NCI-H2227 treated with DMSO at 0.1 percent for 48 hours (cell line): ENCODE measurements around the gene C4orf50.
"Not testable (repeated sequence)": the region's sequence is repeated elsewhere in the genome, so short reads cannot be mapped to it uniquely, and the experiment has no call there.

Source experiments
- DNase-seq: peaks from one replicate; lab custom pipeline; 2025; lab: John Stamatoyannopoulos, UW

The C4orf50 gene

DNA sequence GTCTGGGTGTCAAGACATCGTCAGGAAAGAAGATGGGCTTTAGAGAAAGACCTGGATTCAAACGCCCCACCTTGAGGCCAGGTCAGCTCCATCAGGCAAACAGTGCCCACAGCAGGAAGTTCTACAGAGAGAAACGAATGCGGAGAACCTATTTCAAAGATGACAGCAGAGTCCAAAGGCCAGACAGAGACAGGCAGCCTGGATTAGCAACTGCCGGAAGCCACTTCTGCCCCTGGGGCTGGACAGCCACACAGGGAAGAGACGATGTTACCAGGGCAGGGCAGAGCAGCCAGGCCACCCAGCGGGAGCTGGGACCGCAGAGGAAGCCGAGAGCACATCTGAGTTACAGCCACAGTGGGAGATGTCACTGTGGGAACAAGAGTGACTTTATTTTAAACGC lies 1.2 kb downstream of the C4orf50 start:
- DNase-seq = no peak

DNA sequence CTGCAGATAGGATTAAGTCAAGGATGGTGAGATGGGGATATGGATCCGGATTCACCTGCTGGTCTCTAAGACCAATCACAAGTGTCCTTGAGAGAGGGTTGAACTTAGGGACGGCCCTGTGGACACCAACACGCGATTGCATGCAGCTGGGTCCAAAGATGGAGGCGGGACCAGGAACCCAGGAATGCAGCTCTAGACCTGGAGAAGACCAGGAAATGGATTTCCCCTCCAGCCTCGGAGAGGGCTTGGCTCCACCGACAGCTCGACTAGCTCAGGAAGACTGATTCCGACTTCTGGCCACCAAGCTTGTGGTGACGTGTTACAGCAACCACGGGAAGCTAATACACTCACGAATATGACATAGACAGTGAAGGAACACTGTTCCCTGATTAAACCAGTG lies 4.7 kb downstream of the C4orf50 start:
- DNase-seq = no peak

DNA sequence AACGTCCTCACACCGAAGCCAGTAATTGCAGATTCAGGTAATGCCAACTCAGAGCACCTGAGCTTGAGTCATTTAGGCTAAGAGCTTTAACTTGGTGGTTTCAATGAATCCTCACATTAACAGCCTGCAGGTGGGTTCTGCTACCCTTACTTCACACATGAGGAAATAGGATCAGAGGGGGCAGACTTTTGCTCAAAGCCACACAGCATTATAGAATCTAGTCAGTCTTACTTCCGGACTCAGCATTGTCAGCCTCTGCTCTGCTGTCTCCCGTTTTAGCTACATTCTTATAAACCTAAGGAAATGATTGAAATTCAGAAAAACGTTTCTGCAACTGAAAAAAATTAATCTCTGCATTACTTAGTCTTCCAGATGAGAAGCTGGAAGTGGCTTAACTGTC lies 6.0 kb downstream of the C4orf50 start:
- no peak for DNase-seq

DNA sequence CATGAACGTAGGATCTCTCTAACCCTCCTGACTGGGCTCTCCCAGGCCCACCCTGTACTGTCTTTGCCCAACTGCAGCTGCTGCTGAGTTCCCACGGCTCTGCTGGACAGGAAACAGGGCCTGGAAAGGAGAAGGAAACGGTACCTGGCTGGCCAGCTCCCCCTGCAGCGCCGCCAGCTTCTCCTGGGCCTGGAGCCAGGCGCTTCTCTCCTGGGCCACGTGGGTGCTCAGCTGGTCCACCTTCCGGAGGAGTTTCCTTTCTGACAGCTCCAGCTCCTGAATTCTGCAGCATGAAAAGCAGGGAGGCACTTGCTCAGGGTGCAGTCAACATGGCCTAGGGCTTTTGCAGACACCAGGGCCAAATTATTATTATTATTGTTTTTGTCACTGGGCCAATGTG lies 6.5 kb downstream of the C4orf50 start:
- DNase-seq = no peak

DNA sequence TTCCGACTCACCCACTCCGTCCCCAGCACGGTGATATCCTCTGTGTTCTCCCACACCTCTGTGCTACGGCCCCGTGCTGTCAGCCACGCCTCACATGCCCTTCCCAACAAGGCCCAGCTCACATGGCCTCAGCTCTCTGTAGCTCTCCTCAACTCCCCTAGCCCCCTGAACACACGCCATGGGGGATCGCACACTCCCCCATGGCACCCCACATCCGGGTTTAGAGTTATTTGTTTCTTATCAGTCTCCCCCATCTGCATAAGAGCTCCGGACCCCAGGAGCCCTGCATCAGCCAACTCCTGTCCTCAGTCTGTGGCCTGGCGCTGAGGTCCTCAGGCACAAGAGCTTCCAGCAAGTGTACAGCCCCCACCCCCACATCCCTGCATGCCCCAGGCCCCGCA lies 7.0 kb downstream of the C4orf50 start:
- no peak for DNase-seq

DNA sequence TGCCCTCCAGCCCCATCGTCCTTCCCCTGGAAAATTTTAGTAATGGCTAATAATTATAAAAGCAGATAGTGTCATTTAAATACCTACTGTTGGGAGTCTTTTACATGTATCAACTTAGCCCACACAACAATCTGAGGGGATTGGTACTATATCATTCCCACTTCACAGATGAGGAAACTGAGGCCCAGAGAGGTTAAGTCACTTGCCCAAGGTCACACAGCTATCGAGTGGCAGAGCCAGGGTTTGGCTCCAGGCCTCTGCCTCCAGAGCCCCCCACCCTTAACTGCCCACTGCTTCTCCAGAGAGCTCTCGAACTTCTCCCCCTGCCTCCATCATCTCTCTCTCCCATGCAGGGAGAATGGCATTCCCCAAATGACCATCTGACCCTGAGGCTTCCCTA lies 7.4 kb downstream of the C4orf50 start:
- no peak for DNase-seq

DNA sequence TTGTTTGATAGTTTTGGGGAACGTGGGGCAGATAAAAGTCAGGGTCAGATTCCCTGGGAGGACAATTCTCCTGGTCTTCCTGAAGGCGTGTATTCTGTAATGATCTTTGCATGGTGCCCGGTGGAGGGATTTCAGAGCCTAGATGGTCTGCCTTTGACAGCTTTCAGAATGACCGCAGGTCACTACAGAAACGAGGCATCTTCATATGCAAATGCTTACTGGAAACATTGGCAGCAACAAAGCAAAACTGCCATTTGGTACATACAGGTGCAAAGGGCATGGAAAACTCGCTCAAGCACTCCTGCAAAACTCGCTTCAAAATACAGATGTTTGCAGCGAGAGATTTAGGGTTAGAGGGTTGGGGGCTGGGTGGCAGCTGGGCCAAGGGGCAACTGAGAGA lies 8.8 kb downstream of the C4orf50 start:
- DNase-seq = no peak

DNA sequence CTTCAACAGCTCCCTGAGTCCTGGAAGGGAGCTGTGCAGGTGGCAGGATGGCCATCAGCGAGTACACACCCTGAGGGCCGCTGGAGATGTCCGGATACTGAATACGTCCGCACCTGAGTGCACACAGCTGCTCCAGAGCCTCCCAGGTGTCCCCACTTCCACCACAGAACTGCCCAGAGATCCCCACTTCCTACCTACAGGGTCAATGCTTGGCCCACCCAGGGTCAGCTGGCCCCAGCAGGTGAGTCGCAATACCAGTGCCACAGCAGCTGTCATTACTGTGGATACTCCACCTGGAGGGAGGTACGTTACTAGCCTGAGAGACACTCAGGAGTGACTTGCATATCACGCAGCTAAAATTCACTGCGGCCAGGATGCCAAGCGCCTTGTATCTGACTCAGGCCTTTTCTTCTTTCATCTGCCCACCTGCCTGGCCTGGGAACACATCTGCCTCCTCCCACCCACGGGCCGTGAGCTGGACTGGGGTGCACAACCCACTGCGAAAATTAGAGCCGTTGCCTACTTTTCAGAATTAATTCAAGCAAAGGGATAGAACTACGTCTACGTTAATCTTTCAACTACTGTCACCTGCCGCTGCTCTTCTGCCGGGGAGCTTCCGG lies 9.4 kb downstream of the C4orf50 start:
- no peak for DNase-seq

DNA sequence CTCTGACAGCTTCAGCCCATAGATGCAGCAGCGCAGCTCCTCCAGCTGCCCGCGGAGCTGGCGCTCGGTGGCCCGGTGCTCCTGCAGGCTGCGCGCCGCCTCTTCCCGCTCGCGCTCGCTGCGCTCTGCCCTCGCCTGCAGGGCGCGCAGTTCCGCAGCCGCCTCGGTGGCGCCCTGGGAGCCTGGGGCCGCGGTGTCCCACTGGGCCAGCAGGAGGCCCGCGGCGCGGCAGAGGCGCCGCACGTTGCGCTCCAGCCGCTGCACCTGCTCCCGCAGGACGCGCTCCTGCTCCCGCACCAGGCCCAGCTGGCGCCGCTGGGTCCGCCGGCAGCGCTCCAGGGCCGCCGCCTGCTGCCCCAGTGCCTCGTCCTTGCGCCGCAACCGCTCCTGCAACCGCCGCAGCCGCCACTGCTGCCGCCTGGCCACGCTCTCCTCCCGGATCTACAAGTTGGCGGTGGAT lies 10.1 kb downstream of the C4orf50 start:
- no peak for DNase-seq

DNA sequence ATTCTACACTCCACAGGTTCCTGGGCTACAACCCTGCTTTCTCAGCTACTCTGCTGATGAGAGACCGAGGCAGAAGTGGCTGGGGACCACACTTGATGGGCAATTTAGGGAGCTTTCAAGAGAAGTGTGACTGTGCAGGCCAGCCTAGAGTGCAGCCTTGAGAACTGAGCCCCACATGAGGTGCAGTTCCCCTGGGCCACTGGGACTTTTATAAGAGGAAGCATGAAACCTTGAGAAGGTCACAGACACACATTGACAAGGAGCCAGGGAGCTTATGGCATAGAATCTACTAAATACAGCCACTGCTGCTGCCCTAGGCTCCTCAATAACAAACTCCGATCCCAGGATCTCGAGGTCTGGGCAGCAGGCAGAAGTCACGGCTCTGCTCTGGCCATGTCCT lies 13.1 kb downstream of the C4orf50 start:
- DNase-seq = no peak

DNA sequence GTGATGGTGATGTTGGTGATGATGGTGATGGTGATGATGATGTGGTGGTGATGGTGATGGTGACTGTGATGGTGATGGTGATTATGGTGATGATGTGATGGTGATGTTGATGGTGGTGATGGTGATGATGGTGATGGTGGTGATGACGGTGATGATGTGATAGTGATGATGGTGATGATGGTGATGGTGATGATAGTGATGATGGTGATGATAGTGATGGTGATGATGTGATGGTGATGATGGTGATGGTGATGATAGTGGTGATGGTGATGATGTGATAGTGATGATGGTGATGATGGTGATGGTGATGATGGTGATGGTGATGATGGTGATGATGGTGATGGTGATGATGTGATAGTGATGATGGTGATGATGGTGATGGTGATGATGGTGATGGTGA lies 14.7 kb downstream of the C4orf50 start:
- DNase-seq = not testable (repeated sequence)

DNA sequence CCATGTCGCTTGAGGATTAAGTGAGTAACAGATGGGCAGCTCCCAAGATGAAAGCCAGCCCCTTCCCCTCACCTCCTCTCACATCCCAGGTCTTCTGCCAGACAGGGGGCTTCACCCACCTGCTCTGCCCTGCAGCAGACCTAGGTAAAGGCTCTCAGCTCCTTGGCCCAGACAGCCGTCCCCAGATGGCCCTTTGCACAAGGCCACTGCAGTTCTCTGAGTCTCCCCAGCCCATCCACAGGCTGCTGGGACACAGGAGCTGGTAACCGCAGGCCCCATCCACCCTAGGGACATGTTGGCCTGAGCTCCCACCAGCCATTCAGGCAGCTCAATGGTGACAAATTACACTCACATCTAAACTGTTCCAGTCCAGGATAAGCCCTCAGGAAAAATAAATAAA lies 15.3 kb downstream of the C4orf50 start:
- no peak for DNase-seq

DNA sequence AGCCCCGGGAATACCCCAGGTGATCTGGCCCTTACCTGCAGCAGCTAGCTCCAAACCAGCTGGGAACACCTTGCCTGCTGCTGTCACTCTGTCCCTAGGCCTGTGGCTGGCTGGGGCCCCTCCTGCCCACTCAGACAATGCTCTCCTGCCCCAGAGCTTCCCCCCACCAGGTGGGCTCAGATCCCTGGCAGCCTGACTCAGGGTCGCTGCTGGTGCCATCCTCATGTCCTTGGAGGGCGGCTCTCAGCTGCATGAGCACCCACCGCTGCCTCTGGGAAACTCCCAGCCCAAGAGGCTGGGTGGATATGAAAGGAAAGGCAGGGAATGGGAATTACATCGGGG lies 15.8 kb downstream of the C4orf50 start:
- no peak for DNase-seq

DNA sequence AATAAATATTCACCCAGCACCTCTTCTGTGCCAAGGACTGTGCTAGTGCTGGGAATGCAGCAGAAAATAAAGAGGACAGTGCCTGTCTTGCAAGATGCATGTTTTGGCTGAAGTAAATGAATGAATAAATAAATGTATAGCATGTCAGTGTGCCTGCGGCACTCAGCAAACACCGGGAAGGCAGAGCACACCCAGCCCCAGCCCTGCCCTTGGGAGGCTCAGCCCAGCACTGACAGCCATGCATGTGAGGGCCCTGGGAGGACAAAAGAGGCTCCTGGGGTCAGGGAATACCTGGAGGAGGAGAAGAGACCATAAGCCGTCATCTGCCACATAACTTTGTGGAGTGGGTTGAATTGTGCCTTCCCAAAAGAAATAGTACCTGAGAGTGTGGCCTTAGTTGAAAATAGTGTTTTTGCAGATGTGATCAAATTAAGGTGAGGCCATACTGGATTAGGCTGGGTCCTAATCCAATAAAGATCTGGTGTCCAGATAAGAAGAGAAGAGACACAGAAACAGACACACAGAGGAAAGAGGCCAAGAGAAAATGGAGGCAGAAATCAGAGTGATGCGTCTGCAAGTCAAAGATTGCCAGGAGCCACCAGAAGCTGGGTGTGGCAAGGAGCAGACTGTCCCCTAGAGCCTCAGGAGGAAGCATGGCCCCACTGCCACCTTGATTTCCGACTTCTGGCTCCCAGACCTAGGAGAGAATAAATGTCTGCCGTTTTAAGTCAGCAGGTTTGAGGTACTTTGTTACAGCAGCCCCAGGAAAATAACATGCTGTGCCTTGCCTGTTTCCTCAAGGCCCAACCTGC lies 16.3 kb downstream of the C4orf50 start:
- DNase-seq = no peak

DNA sequence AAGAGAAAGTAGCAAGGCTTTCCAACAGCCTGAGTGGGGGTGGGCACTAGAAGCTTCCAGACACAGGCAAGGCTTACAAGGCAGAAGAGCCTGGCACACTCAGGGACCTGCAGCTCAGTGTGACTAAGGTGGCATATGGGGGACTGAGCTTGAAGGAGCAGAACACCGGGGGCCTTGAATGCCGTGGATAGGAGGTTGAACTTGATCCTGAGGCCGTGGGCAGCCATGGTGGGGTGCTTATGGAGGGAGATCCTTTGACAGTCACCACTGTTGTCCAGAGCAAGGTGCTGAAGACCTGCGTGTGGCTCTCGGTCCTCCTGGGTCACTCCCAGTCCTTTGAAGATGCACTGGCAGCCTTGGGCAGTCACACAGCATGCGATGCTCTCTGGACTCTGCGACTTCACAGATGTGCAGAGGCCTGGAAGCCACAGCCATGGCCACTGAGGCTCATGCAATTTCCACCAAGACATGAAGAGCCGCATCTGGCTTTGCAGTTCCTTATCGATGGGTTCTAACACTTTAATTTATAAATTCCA lies 18.3 kb downstream of the C4orf50 start:
- no peak for DNase-seq

DNA sequence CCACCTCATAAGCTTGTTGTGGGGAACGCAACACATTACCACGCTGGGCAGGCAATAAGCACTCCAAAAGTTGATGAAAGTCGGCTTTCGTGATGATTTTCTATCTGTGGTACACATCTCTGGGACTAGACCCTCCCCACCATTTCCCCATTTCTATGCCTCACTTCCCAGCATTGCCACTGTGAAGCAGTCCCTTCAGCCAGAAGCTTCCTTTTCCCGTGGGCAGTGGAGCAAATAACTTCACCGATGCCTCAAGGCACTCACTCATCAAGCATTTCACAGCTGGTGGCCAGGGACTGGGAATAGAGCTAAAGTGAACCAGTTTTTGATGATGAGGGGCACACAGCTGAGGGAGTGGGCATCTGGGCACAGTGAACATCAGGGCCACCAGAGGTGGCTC lies 18.9 kb downstream of the C4orf50 start:
- no peak for DNase-seq

DNA sequence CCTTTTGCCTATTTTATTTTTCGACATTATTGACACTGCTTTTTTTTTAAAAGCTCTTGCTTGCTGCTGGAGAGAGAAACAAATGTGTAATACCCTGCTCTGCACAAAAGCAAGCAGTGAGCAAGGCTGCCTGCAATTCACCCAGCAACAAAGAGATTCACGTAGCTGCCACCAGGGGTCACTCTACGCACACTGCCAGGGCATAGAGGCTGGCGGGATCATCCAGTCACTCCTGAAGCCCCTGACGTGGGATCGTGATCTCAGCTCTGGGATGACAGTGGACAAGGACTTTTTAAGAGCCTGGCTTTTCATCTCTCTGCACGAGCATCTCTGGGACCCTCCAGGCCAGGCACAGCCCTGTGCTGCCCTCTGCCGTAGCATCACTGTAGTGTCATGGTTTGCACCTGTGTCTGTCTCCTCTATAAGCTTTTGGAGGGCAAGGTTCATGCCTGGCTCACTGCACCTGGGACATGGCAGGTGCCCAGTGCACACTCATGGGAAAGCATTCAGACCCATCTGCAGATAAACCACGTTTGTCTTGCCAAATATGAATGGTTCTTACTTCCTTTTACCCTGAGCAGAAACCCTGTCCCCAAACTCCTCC lies 19.8 kb downstream of the C4orf50 start:
- peak; percentile 75 for DNase-seq

DNA sequence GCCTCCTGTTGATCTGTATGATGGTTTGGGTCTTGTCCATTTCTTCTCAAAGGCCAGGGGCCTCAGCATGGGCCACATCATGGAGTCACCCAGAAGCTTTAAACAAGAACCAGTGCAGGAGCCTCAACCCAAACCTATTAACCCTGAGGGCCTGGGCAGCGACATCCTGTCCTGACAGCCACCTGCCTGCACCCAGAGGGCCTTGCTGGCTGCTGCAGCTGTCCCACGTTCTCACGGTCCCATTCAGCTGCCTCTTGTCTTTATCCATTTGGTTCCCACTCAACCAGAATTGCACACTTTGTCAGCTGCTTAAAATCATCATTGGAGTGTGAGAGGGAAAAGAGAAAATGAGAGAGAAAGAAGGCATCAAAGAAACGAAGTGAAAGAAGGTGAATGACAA lies 21.6 kb downstream of the C4orf50 start:
- DNase-seq = no peak

DNA sequence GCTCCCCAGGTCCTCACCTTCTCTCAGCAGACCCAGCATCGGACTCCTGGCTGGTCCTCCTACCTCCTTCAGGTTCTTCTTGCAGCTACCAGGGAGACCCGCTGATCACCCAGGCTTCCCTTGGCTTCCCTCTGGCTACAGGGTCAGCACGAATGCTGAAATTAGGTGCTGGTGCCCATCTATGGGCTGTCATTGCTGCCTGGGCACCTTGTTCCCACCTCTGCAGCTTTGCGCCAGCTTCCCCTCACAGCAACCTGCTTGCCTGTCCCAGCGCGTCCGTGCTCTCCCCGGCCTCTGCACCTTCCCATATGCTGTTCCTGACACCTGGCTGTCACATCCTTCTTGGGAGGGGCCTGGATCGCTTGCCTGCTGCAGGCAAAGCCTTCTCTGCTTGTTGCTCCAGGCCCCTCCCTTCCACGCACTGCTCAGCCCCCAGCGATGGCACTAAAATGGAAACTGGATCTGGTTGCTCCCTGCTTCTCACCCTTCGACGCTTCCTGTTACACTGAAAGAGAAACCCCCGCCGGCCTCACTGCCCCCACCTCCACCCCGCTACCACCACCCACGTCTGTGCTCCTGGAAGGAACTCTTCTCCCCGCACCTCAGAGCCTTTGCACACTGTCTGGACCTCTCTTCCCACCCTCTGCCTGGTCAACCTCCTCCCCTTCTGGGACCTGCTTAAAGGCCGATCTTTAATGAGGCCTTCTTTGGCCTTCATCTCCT lies 22.2 kb downstream of the C4orf50 start:
- DNase-seq = no peak

DNA sequence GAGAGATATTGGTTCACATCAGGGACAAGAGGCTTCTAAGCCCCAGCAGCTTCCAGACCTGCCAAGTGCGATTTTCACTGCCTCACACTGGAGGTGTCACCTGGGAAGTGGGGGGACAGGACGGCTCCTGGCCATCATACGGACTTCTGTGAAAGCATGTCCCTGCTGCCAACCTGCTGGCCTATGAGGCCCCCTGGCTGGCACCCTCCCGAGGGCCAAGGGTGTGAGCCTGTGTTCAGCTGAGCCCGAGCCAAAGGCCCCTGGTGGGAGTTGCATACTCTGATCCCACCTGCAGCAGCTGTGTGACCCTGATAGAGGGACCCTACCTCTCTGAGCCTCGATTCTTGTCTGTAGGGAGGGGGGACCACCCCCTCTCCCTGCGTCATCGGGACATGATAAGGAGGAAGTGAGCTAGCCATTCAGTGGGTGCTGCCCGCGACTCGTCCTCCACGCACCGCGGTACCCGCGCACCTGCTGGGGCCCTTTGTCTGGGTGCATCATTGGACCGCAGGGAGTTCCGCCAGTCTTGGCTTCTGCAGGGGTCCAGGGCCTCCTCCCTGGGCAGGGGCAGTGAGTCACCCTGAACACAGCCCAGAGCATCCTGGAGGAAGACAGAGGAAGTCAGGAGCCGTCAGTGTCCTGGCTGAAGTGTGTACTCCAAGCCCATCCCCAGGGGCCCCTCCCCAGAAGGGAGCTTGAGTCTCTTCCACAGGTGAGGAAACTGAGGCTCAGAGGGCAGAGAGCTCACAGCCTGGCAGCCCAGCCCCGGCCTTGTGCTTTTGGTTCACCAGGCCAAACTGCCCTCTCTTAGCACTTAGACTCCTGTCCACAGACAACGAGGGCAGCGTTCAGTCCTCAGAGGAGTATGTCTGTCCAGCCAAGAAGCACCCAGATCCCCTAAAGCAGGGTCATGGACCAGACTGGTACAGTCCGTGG lies 24.1 kb downstream of the C4orf50 start:
- DNase-seq = no peak

DNA sequence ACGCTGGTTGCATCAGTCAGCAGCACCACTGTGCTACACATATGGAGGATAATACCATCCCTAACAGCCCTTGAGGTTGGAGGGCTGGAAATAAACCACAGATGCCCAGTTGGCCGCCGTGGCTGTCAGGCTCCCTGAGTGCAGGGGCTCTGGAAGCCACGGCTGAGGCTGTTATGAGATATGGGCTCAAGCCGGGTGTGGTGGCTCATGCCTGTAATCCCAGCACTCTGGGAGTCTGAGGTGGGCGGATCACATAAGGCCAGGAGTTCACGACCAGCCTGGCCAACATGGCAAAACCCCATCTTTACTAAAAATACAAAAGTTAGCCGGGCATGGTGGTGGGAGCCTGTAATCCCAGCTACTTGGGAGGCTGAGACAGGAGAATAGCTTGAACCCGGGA lies 24.9 kb downstream of the C4orf50 start:
- DNase-seq = not testable (repeated sequence)
